GM12875 (cell line): Measurements from ENCODE around the gene NCK2.

ENCODE experiments used
- H3K4me3 ChIP-seq: one replicate; pipeline ENCODE4 v1.5.1; 2011; ENCODE audit warnings: low read depth, low read length, control low read depth
- TF ChIP-seq, protein P1 (sequence below): IDR thresholded peaks from 2 replicates; pipeline ENCODE4 v1.5.1; 2011; ENCODE audit warnings: low read depth, mild to moderate bottlenecking, control low read depth, inconsistent platforms, low read length, moderate library complexity, borderline replicate concordance; ENCODE audit not compliant: insufficient read depth

The NCK2 gene

GRCh38 chr2:105879803-105880300, 135.1 kb downstream of the NCK2 start:
- TF ChIP-seq, protein P1, sequence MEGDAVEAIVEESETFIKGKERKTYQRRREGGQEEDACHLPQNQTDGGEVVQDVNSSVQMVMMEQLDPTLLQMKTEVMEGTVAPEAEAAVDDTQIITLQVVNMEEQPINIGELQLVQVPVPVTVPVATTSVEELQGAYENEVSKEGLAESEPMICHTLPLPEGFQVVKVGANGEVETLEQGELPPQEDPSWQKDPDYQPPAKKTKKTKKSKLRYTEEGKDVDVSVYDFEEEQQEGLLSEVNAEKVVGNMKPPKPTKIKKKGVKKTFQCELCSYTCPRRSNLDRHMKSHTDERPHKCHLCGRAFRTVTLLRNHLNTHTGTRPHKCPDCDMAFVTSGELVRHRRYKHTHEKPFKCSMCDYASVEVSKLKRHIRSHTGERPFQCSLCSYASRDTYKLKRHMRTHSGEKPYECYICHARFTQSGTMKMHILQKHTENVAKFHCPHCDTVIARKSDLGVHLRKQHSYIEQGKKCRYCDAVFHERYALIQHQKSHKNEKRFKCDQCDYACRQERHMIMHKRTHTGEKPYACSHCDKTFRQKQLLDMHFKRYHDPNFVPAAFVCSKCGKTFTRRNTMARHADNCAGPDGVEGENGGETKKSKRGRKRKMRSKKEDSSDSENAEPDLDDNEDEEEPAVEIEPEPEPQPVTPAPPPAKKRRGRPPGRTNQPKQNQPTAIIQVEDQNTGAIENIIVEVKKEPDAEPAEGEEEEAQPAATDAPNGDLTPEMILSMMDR, result no peak
- no peak overlapping the region for H3K4me3 ChIP-seq

GRCh38 chr2:105880637-105881036, 135.9 kb downstream of the NCK2 start:
- no peak overlapping the region for H3K4me3 ChIP-seq
- TF ChIP-seq, protein P1, result no peak

- TF ChIP-seq, protein P1, result no peak
These were observed 136.8 kb downstream of the NCK2 start for GRCh38 chr2:105881286-105882136.

GRCh38 chr2:105882341-105882740, 137.6 kb downstream of the NCK2 start:
- TF ChIP-seq, protein P1, result no peak

More at GRCh38 chr2:105881286-105882136, 136.8 kb downstream of the NCK2 start:
- no peak overlapping the region for H3K4me3 ChIP-seq

DNA sequence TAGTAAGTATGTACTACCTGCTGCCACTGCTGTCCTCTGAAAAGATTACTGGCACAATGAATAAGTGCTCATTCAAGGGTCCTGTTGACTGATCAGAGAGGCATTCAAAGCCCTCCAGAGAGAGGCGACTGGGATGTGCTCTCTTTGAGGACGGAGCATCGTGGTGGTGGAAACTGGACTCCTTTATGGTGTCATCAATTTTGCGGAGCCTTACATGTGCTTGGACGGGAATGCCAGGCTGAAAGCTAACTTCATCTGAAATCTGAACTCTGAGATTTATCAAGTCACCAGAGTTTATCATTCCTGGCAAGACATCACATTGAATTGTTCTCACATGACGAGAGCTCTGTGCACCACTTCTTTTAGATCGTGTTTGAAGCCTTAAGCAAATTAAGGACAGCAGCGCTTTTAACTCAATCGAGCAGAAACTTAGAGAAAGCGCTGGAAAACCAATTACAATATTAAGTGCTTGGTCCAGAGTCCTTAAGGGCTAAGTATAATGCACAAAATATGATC, 138.3 kb downstream of the NCK2 start:
- TF ChIP-seq, protein P1, result no peak
- no peak overlapping the region for H3K4me3 ChIP-seq

More at GRCh38 chr2:105882341-105882740, 137.6 kb downstream of the NCK2 start:
- no peak overlapping the region for H3K4me3 ChIP-seq

GRCh38 chr2:105883911-105884694, 139.4 kb downstream of the NCK2 start:
- TF ChIP-seq, protein P1, result no peak
- H3K4me3 ChIP-seq, result no peak overlapping the region
